ENCODE results near the gene DTD1. TPM values are rescaled to one million over a fixed set of nuclear protein-coding genes. Genes with fewer than 3 reads are reported as not detected.

The DTD1 gene
- total RNA-seq, 6 experiments from 2014 or later, result 5.4 to 21.2 (median 7.5) TPM

GRCh38 chr20:18811186-18811585, 223.3 kb downstream of the DTD1 start:
- intact Hi-C loops (cut with DNase I), result no loop called here
- H3K4me1 ChIP-seq, result no peaks in the 10 kb centered on the region
- 69% methylated on average over 5 of the region's 6 CpGs for WGBS (ENCODE audit: insufficient coverage, low coverage, low lambda C conversion rate, missing lambda C conversion rate)
- TF ChIP-seq CTCF (IDR thresholded peaks at IDR 0.05) (no peak), POLR2A (IDR thresholded peaks at IDR 0.05) (no peak)
- DNase-seq (no peak), ATAC-seq (no peak)
- no peak overlapping the region for H3K27ac ChIP-seq
- H3K36me3 ChIP-seq, result no peaks in the 10 kb centered on the region
- H3K9me3 ChIP-seq, result no peaks in the 10 kb centered on the region
- H3K27me3 ChIP-seq, result no peaks in the 10 kb centered on the region
- H3K4me3 ChIP-seq, result no peak overlapping the region

GRCh38 chr20:18811904-18812303, 224.1 kb downstream of the DTD1 start:
- WGBS (ENCODE audit: insufficient coverage, low coverage, low lambda C conversion rate, missing lambda C conversion rate), result 64% methylated on average over 3 of the region's 3 CpGs
- no peaks in the 10 kb centered on the region for H3K9me3 ChIP-seq
- ATAC-seq (no peak), DNase-seq (no peak)
- no peak overlapping the region for H3K4me3 ChIP-seq
- TF ChIP-seq CTCF (IDR thresholded peaks at IDR 0.05) (no peak), POLR2A (IDR thresholded peaks at IDR 0.05) (no peak)
- no peaks in the 10 kb centered on the region for H3K27me3 ChIP-seq
- no peak overlapping the region for H3K27ac ChIP-seq
- no peaks in the 10 kb centered on the region for H3K4me1 ChIP-seq
- H3K36me3 ChIP-seq, result no peaks in the 10 kb centered on the region
- intact Hi-C loops (cut with DNase I), result no loop called here

GRCh38 chr20:18813483-18813882, 225.6 kb downstream of the DTD1 start, which contains the start of gene SCP2D1:
TSS of gene SCP2D1 (plus strand) at chr20:18813783. CDS start at chr20:18813816, 33 bp downstream.
- Histone ChIP-seq H3K9me3 (no peaks in the 10 kb centered on the region), H3K27ac (no peak within 1 kb of the TSS), H3K27me3 (no peaks in the 10 kb centered on the region), H3K4me3 (no peak within 1 kb of the TSS), H3K36me3 (no peaks in the 10 kb centered on the region), H3K4me1 (no peaks in the 10 kb centered on the region)
- WGBS (ENCODE audit: insufficient coverage, low coverage, low lambda C conversion rate, missing lambda C conversion rate), result 10% methylated on average over 3 of the region's 3 CpGs
- no peak for ATAC-seq
- intact Hi-C loops (cut with DNase I), result no loop called here
- TF ChIP-seq POLR2A (IDR thresholded peaks at IDR 0.05), result no peak
- no peak for TF ChIP-seq CTCF (IDR thresholded peaks at IDR 0.05)
- DNase-seq, result no peak

- TF ChIP-seq CTCF (IDR thresholded peaks at IDR 0.05) (no peak), POLR2A (IDR thresholded peaks at IDR 0.05) (no peak)
- ATAC-seq (no peak), DNase-seq (no peak)
- Histone ChIP-seq H3K4me1 (no peaks in the 10 kb centered on the region), H3K4me3 (no peak overlapping the region), H3K27ac (no peak overlapping the region), H3K9me3 (no peaks in the 10 kb centered on the region), H3K27me3 (no peaks in the 10 kb centered on the region), H3K36me3 (no peaks in the 10 kb centered on the region)
- WGBS (ENCODE audit: insufficient coverage, low coverage, low lambda C conversion rate, missing lambda C conversion rate), result 76% methylated on average over 5 of the region's 6 CpGs
- intact Hi-C loops (cut with DNase I), result no loop called here
Measured at GRCh38 chr20:18815194-18815942, 227.5 kb downstream of the DTD1 start.

Small RNAs within 50 kb of the gene (small RNA-seq; reads per million reads assigned to genes)
- gene RN7SL638P (0 reads per million in 2 experiments), gene RNU6ATAC34P (0 reads per million in 2 experiments)

Other genes starting within 250 kb of the DTD1 start
- under 1 TPM; 0.25 to 0.68 (median 0.41) TPM for gene DZANK1, start 121.0 kb upstream of the DTD1 start, total RNA-seq
- 1 to 10 TPM; 1.6 to 4.1 (median 2.9) TPM for gene POLR3F, start 120.7 kb upstream of the DTD1 start, total RNA-seq
- gene RBBP9, start 90.8 kb upstream of the DTD1 start, total RNA-seq, result 10 to 100 TPM; 11.6 to 23.3 (median 14.9) TPM
- gene SEC23B, start 80.1 kb upstream of the DTD1 start, total RNA-seq, result 10 to 100 TPM; 22.3 to 33.1 (median 31.1) TPM
- 100 to 1,000 TPM in 1 of 6 experiments, 10 to 100 TPM in 5; 38.5 to 104 (median 42.4) TPM for gene SMIM26, start 20.6 kb upstream of the DTD1 start, total RNA-seq
- gene SCP2D1, start 225.7 kb downstream of the DTD1 start, total RNA-seq, result not detected